Muscle of arm (tissue), 12 donors: Measurements from ENCODE around the gene GSTCD. TPM values are rescaled to one million over a fixed set of nuclear protein-coding genes. Genes with fewer than 3 reads are reported as not detected.
"Not testable (repeated sequence)": the region's sequence is repeated elsewhere in the genome, so short reads cannot be mapped to it uniquely, and the experiment has no call there.

Experiments
- DNase-seq: peaks from one replicate; pipeline ENCODE4 v3.0.0-alpha.2; 2013
- polyA plus RNA-seq, 12 donors: library from polyadenylated mRNA; unstranded; fragments of 120-200 nt; gene quantifications; one replicate each; pipeline ENCODE4 v1.2.1, GENCODE V29; 2013; ENCODE audit not compliant: insufficient read length in 12 of 12

Gene GSTCD
- polyA plus RNA-seq, 12 donors: 8.9 to 26.5 (median 11.5) TPM; not detected in 1

- DNase-seq: no peak
Measured at GRCh38 chr4:105712766-105713165, 4.2 kb downstream of the GSTCD start.

GRCh38 chr4:105714071-105714521 is 5.5 kb downstream of the GSTCD start:
- no peak for DNase-seq

GRCh38 chr4:105714932-105715331 is 6.3 kb downstream of the GSTCD start:
- DNase-seq: no peak

GRCh38 chr4:105715692-105716278 is 7.2 kb downstream of the GSTCD start:
- DNase-seq: peak; percentile 31

- no peak for DNase-seq
Measured at GRCh38 chr4:105719204-105719603, 10.6 kb downstream of the GSTCD start.

- DNase-seq: no peak
Measured at GRCh38 chr4:105725623-105726022, 17.0 kb downstream of the GSTCD start.

GRCh38 chr4:105729895-105730294 is 21.3 kb downstream of the GSTCD start:
- DNase-seq: not testable (repeated sequence)

GRCh38 chr4:105735217-105735616 is 26.6 kb downstream of the GSTCD start:
- not testable (repeated sequence) for DNase-seq

GRCh38 chr4:105741548-105741947 is 33.0 kb downstream of the GSTCD start:
- DNase-seq: no peak

- DNase-seq: no peak
Measured at GRCh38 chr4:105748222-105748621, 39.6 kb downstream of the GSTCD start.

GRCh38 chr4:105751718-105752299 is 43.2 kb downstream of the GSTCD start:
- DNase-seq: no peak

GRCh38 chr4:105753361-105753760 is 44.8 kb downstream of the GSTCD start:
- DNase-seq: no peak

- DNase-seq: no peak
Measured at GRCh38 chr4:105755375-105755774, 46.8 kb downstream of the GSTCD start.

GRCh38 chr4:105758958-105759357 is 50.4 kb downstream of the GSTCD start:
- DNase-seq: no peak

GRCh38 chr4:105765690-105766407 is 57.3 kb downstream of the GSTCD start:
- DNase-seq: no peak

- no peak for DNase-seq
Measured at GRCh38 chr4:105767579-105767978, 59.0 kb downstream of the GSTCD start.

GRCh38 chr4:105770524-105770923 is 61.9 kb downstream of the GSTCD start:
- not testable (repeated sequence) for DNase-seq

- not testable (repeated sequence) for DNase-seq
Measured at GRCh38 chr4:105772065-105772464, 63.5 kb downstream of the GSTCD start.

GRCh38 chr4:105775760-105776415 is 67.3 kb downstream of the GSTCD start:
- DNase-seq: not testable (repeated sequence)

- peak; percentile 0 for DNase-seq
Measured at GRCh38 chr4:105780176-105780575, 71.6 kb downstream of the GSTCD start.

- no peak for DNase-seq
Measured at GRCh38 chr4:105784761-105785160, 76.2 kb downstream of the GSTCD start.

GRCh38 chr4:105785792-105786191 is 77.2 kb downstream of the GSTCD start:
- no peak for DNase-seq

- no peak for DNase-seq
Measured at GRCh38 chr4:105786748-105787147, 78.2 kb downstream of the GSTCD start.
